SK-N-MC (cell line): ENCODE data around the gene RANBP3.

ENCODE experiments used
- EZH2 ChIP-seq: fragments of 200-600 bp; sonication (generic); IDR thresholded peaks from one replicate; pipeline ENCODE4 v1.6.1; 2017; ENCODE audit warnings: antibody characterized with exemption
- FOXP2 ChIP-seq: optimal IDR thresholded peaks from 2 replicates; pipeline ENCODE3; 2011; ENCODE audit warnings: mild to moderate bottlenecking, moderate library complexity; ENCODE audit not compliant: insufficient read depth; ENCODE audit errors: extremely low read length, control extremely low read depth
- POLR2AphosphoS5 ChIP-seq: IDR thresholded peaks from 2 replicates; pipeline ENCODE4 v1.6.1; 2012; ENCODE audit warnings: mild to moderate bottlenecking, low read depth, low read length, borderline replicate concordance

GRCh38 chr19:5929625-5930024 is 48.3 kb downstream of the RANBP3 start:
- TF ChIP-seq EZH2 = no peak
- TF ChIP-seq POLR2AphosphoS5 = no peak
- no peak for TF ChIP-seq FOXP2
